Endothelial cell of umbilical vein (primary cell): Measurements from ENCODE around the gene LENG8. TPM values are rescaled to one million over a fixed set of nuclear protein-coding genes. Genes with fewer than 3 reads are reported as not detected.

Source experiments
- BruUV-seq: library from RNA; stranded (reverse); fragments of 400-500 nt; replicated peaks from 2 replicates; lab custom pipeline; 2021; lab: Mats Ljungman, UMichigan
- CTCF ChIA-PET: fragments of 300-600, 350-600 bp; sonication (Branson Sonifier 250); formaldehyde crosslinking; loops from one replicate; lab custom pipeline; 2021; ENCODE audit warnings: antibody characterized with exemption, inconsistent platforms; lab: Charles Lee
- POLR2A ChIA-PET: fragments of 300-600, 350-600 bp; sonication (Branson Sonifier 250); formaldehyde crosslinking; loops from one replicate; lab custom pipeline; 2021; ENCODE audit warnings: antibody characterized with exemption, inconsistent platforms; lab: Charles Lee
- DNase-seq: peaks from one replicate; pipeline ENCODE4 v3.0.0-alpha.2; 2011; ENCODE audit warnings: low read depth, low spot score
- FAIRE-seq: peaks from 2 replicates; lab custom pipeline; 2011; peaks lifted over from hg19 to GRCh38; lab: Jason Lieb, UNC
- H2AFZ ChIP-seq: 2 replicates; pipeline ENCODE4 v1.6.0; 2012; ENCODE audit warnings: low read depth, low read length, control low read depth, inconsistent platforms
- H3K27ac ChIP-seq: 2 replicates; pipeline ENCODE4 v1.5.1; 2011; ENCODE audit warnings: low read depth, mild to moderate bottlenecking, control low read depth, low read length, moderate library complexity; ENCODE audit not compliant: insufficient read depth
- H3K27me3 ChIP-seq, 2 experiments: 2 replicates each; pipeline versions ENCODE4 v1.6.0 to v1.6.1; 2011; ENCODE audit warnings: low read length in 2 of 2, mixed read lengths in 1 of 2; ENCODE audit not compliant: control insufficient read depth in 2 of 2, insufficient read depth in 2 of 2
- H3K36me3 ChIP-seq, 2 experiments: 2 replicates in 1 of 2; 3 replicates in 1 of 2; pipeline ENCODE4 v1.5.1; 2011; ENCODE audit warnings: low read length in 2 of 2, mild to moderate bottlenecking in 1 of 2, moderate library complexity in 1 of 2; ENCODE audit not compliant: control insufficient read depth in 2 of 2, insufficient read depth in 2 of 2; ENCODE audit errors: extremely low read depth in 1 of 2
- H3K4me1 ChIP-seq: 3 replicates; pipeline ENCODE4 v1.5.1; 2011; ENCODE audit warnings: mild to moderate bottlenecking, low read length; ENCODE audit not compliant: control insufficient read depth, insufficient read depth; ENCODE audit errors: extremely low read depth
- H3K4me2 ChIP-seq: 2 replicates; pipeline ENCODE4 v1.6.1; 2011; ENCODE audit warnings: low read length, control low read depth, mixed read lengths; ENCODE audit not compliant: insufficient read depth
- H3K4me3 ChIP-seq, 3 experiments: fragments of 200-600 bp in 1 of 3; sonication (generic), shearing (Covaris generic) in 1 of 3; replicated peaks in 1 of 3; 2 replicates each; pipeline ENCODE4 v1.5.1; 2011 to 2016; ENCODE audit warnings: control low read depth in 3 of 3, low read length in 3 of 3, mild to moderate bottlenecking in 2 of 3, inconsistent platforms in 1 of 3, low read depth in 1 of 3, moderate library complexity in 1 of 3; ENCODE audit not compliant: insufficient read depth in 1 of 3
- H3K79me2 ChIP-seq: 2 replicates; pipeline ENCODE4 v1.6.0; 2012; ENCODE audit warnings: low read length, inconsistent platforms; ENCODE audit not compliant: control insufficient read depth, insufficient read depth
- H3K9ac ChIP-seq: replicated peaks from 2 replicates; pipeline ENCODE3; 2011; ENCODE audit warnings: low read length, control low read depth; ENCODE audit not compliant: insufficient read depth; ENCODE audit errors: extremely low read depth
- H3K9me1 ChIP-seq: replicated peaks from 3 replicates; pipeline ENCODE4 v1.6.0; 2011; ENCODE audit warnings: mild to moderate bottlenecking, low read length; ENCODE audit not compliant: control insufficient read depth, insufficient read depth; ENCODE audit errors: extremely low read depth
- H3K9me3 ChIP-seq: replicated peaks from 2 replicates; pipeline ENCODE4 v1.5.1; 2012; ENCODE audit warnings: low read length, inconsistent platforms; ENCODE audit not compliant: control insufficient read depth, insufficient read depth
- H4K20me1 ChIP-seq: replicated peaks from 2 replicates; pipeline ENCODE3; 2011; ENCODE audit warnings: mild to moderate bottlenecking, low read length; ENCODE audit not compliant: control insufficient read depth, insufficient read depth; ENCODE audit errors: extremely low read depth
- CTCF ChIP-seq, 2 donors: IDR thresholded peaks; 1 replicate in 1 of 2; 2 replicates in 1 of 2; pipeline ENCODE4 v1.5.1; 2011; ENCODE audit warnings: low read length in 2 of 2, mild to moderate bottlenecking in 2 of 2, moderate library complexity in 2 of 2, control low read depth in 1 of 2, inconsistent platforms in 1 of 2, low read depth in 1 of 2; ENCODE audit not compliant: insufficient read depth in 1 of 2; ENCODE audit errors: extremely low read depth in 1 of 2
- EZH2 ChIP-seq: IDR thresholded peaks from 2 replicates; pipeline ENCODE4 v1.6.1; 2012; ENCODE audit warnings: borderline replicate concordance, low read depth, mild to moderate bottlenecking, moderate library complexity, low read length, inconsistent platforms; ENCODE audit not compliant: severe bottlenecking
- POLR2A ChIP-seq: IDR thresholded peaks from 2 replicates; pipeline ENCODE4 v1.6.1; 2012; ENCODE audit warnings: low read depth, mild to moderate bottlenecking, control low read depth, low read length
- dilution Hi-C: fragments of 300-500 bp; cut with MboI; formaldehyde crosslinking; loops from one replicate; pipeline ENCODE4 v1.15.0; 2019; ENCODE audit warnings: low sequenced_read_pairs; ENCODE audit not compliant: extremely low pct_ligation_motif_present
- intact Hi-C: fragments of 100-400 bp; cut with micrococcal nuclease; formaldehyde crosslinking; loops from one replicate; pipeline ENCODE4 v1.10.0; 2022
- polyA plus RNA-seq, 4 experiments: library from polyadenylated mRNA; depleted of rRNA in 3 of 4; stranded (reverse) in 3 of 4; unstranded in 1 of 4; fragments of >200 nt; gene quantifications; 2 replicates each; pipeline versions ENCODE4 v1.2.1 to v1.2.3, GENCODE V29; 2011 to 2012; ENCODE audit warnings: missing spikeins in 1 of 4
- total RNA-seq: library from RNA; stranded (reverse); gene quantifications from 2 replicates; pipeline ENCODE4 v1.2.3, GENCODE V29; 2021

Gene LENG8
- total and polyA plus RNA-seq, 2 donors (not counting 3 experiments of a cell fraction or from before 2014, with no cell fraction given), result 130 to 218 TPM

GRCh38 chr19:54457773-54458647 lies 9.0 kb downstream of the LENG8 start:
- no peaks in the 10 kb centered on the region for H4K20me1 ChIP-seq
- CTCF ChIA-PET, result interaction anchor here (1.3 kb wide), 1 partner anchor 9 kb away, joined by 4 read pairs; the partner anchor contains the start of gene LENG8
- no peaks in the 10 kb centered on the region for H3K9me3 ChIP-seq
- no peak overlapping the region for H3K4me2 ChIP-seq
- peaks cover 67% of the 10 kb centered on the region for H3K79me2 ChIP-seq
- intact Hi-C loops (loop anchor here (5.0 kb wide), 1 partner anchor 296 kb away; no protein-coding TSS in a partner anchor), dilution Hi-C loops (no loop called here)
- H3K9ac ChIP-seq, result no peak overlapping the region
- no peak overlapping the region for H2AFZ ChIP-seq
- H3K36me3 ChIP-seq, result peaks cover 41 to 78% of the 10 kb centered on the region in 2 experiments
- POLR2A ChIA-PET, result no interaction called here
- TF ChIP-seq CTCF (IDR thresholded peaks at IDR 0.05; ENCODE audit: extremely low read depth in 1 of 2, insufficient read depth in 1 of 2, low read depth in 1 of 2, low read length in 2 of 2) (no peak), POLR2A (peak; percentile 12)
- FAIRE-seq (no peak), DNase-seq (no peak)
- TSS peak; percentile 1 for BruUV-seq
- H3K27me3 ChIP-seq, result no peaks in the 10 kb centered on the region
- H3K4me1 ChIP-seq, result peaks cover 22% of the 10 kb centered on the region
- H3K27ac ChIP-seq, result no peak overlapping the region
- no peak overlapping the region for H3K4me3 ChIP-seq
- no peaks in the 10 kb centered on the region for H3K9me1 ChIP-seq

- intact Hi-C loops, result loop anchor here (5.0 kb wide), 1 partner anchor 296 kb away; no protein-coding TSS in a partner anchor
- Histone ChIP-seq H3K4me2 (no peak overlapping the region), H3K36me3 (peaks cover 35 to 70% of the 10 kb centered on the region in 2 experiments), H3K4me3 (no peak overlapping the region), H3K9ac (no peak overlapping the region), H3K27ac (no peak overlapping the region), H3K27me3 (no peaks in the 10 kb centered on the region), H4K20me1 (no peaks in the 10 kb centered on the region), H2AFZ (no peak overlapping the region), H3K79me2 (peaks cover 60% of the 10 kb centered on the region), H3K4me1 (peaks cover 22% of the 10 kb centered on the region), H3K9me3 (no peaks in the 10 kb centered on the region), H3K9me1 (no peaks in the 10 kb centered on the region)
- FAIRE-seq (no peak), DNase-seq (no peak)
- peak; percentile 2 for TF ChIP-seq POLR2A
- TF ChIP-seq EZH2, result no peak
- dilution Hi-C loops, result no loop called here
- ChIA-PET POLR2A (no interaction called here), CTCF (interaction anchor here (1.3 kb wide), 1 partner anchor 10 kb away, joined by 4 read pairs; the partner anchor contains the start of gene LENG8)
- BruUV-seq, result no TSS peak
Measured at GRCh38 chr19:54458648-54459281, 9.8 kb downstream of the LENG8 start.
